GM23338 (cell line): Measurements from ENCODE around the gene SRGAP1. TPM values are rescaled to one million over a fixed set of nuclear protein-coding genes. Genes with fewer than 3 reads are reported as not detected.

Experiments used
- ATAC-seq: fragments of 200-7000 bp; cut with Tn5 transposase; 3 replicates; pipeline ENCODE4 v1.9.1; 2020
- DNase-seq: peaks from one replicate; pipeline ENCODE4 v3.0.0-alpha.2; 2015; ENCODE audit warnings: low spot score
- H2AFZ ChIP-seq: fragments of 200-600 bp; sonication (generic); 2 replicates; pipeline ENCODE4 v1.8.0; 2016; ENCODE audit warnings: antibody characterized with exemption, mild to moderate bottlenecking, moderate library complexity
- H3F3A ChIP-seq: fragments of 200-600 bp; sonication (generic); replicated peaks from 2 replicates; pipeline ENCODE4 v1.8.0; 2017; ENCODE audit warnings: antibody characterized with exemption, mixed run types, low read depth
- H3K27ac ChIP-seq: fragments of 200-600 bp; sonication (generic); 2 replicates; pipeline ENCODE4 v1.6.1; 2016; ENCODE audit warnings: low read depth
- H3K27me3 ChIP-seq: fragments of 200-600 bp; sonication (generic); 2 replicates; pipeline ENCODE4 v1.8.0; 2016; ENCODE audit warnings: mild to moderate bottlenecking, mixed run types, moderate library complexity; ENCODE audit not compliant: insufficient read depth
- H3K36me3 ChIP-seq: fragments of 200-600 bp; sonication (generic); 2 replicates; pipeline ENCODE4 v1.8.0; 2016; ENCODE audit warnings: mild to moderate bottlenecking; ENCODE audit not compliant: insufficient read depth
- H3K4me1 ChIP-seq: fragments of 200-600 bp; sonication (generic); 2 replicates; pipeline ENCODE4 v1.8.0; 2016; ENCODE audit warnings: mild to moderate bottlenecking, moderate library complexity; ENCODE audit not compliant: insufficient read depth
- H3K4me2 ChIP-seq: fragments of 200-600 bp; sonication (generic); 2 replicates; pipeline ENCODE4 v1.7.1; 2017; ENCODE audit warnings: mixed run types
- H3K4me3 ChIP-seq: fragments of 200-600 bp; sonication (generic); 2 replicates; pipeline ENCODE4 v1.6.1; 2016; ENCODE audit warnings: mixed run types
- H3K79me2 ChIP-seq: fragments of 200-600 bp; sonication (generic); replicated peaks from 2 replicates; pipeline ENCODE4 v1.8.0; 2017; ENCODE audit warnings: mild to moderate bottlenecking; ENCODE audit not compliant: insufficient read depth
- H3K9me2 ChIP-seq: fragments of 200-600 bp; sonication (generic); 2 replicates; pipeline ENCODE4 v1.8.0; 2017; ENCODE audit not compliant: insufficient read depth
- H4K20me1 ChIP-seq: fragments of 200-600 bp; sonication (generic); replicated peaks from 2 replicates; pipeline ENCODE4 v1.8.0; 2017; ENCODE audit warnings: mild to moderate bottlenecking; ENCODE audit not compliant: insufficient read depth
- H3K27ac Mint-ChIP-seq: 2 replicates; pipeline ENCODE4 v1.8.0; 2020; ENCODE audit warnings: inconsistent platforms, mild to moderate bottlenecking, moderate library complexity, mixed read lengths
- H3K27me3 Mint-ChIP-seq: 3 replicates; pipeline ENCODE4 v1.8.0; 2022; ENCODE audit warnings: low read depth, mild to moderate bottlenecking, moderate library complexity, mixed read lengths, inconsistent platforms; ENCODE audit not compliant: insufficient read depth, poor library complexity
- H3K36me3 Mint-ChIP-seq: 3 replicates; pipeline ENCODE4 v1.8.0; 2021; ENCODE audit warnings: low read depth, mild to moderate bottlenecking, inconsistent platforms, moderate library complexity, mixed read lengths
- H3K4me1 Mint-ChIP-seq: 3 replicates; pipeline ENCODE4 v1.8.0; 2020; ENCODE audit warnings: mild to moderate bottlenecking, inconsistent platforms, mixed read lengths
- H3K4me3 Mint-ChIP-seq: 3 replicates; pipeline ENCODE4 v1.8.0; 2021; ENCODE audit warnings: moderate library complexity, mild to moderate bottlenecking, inconsistent platforms, mixed read lengths
- H3K9me3 Mint-ChIP-seq: 3 replicates; pipeline ENCODE4 v1.8.0; 2020; ENCODE audit warnings: moderate library complexity, mild to moderate bottlenecking, inconsistent platforms, mixed read lengths
- polyA plus RNA-seq: library from polyadenylated mRNA; unstranded; fragments of >200 nt; fragmentation: Nextera tagmentation; extraction: Ambion mirVana; gene quantifications from 2 replicates; pipeline ENCODE4 v1.2.1, GENCODE V29; 2016
- total RNA-seq: library from RNA; depleted of rRNA; stranded (reverse); fragments of >200 nt; shearing (Covaris generic); gene quantifications from 2 replicates; pipeline ENCODE4 v1.2.3, GENCODE V29; 2014
- TF ChIP-seq, protein P1 (sequence below): fragments of 250-450 bp; sonication (Bioruptor Pico); IDR thresholded peaks from 2 replicates; pipeline ENCODE4 v1.5.0; 2020; ENCODE audit warnings: mild to moderate bottlenecking, moderate library complexity
- TF ChIP-seq, protein P2 (sequence below), 2 experiments: fragments of 200-600 bp in 1 of 2; sonication (generic) in 1 of 2; conservative IDR thresholded peaks; 2 replicates each; pipeline versions ENCODE4 v1.5.1 to v1.6.1; 2016 to 2017; ENCODE audit warnings: antibody characterized with exemption in 2 of 2, low read depth in 2 of 2, mild to moderate bottlenecking in 2 of 2, moderate library complexity in 1 of 2

SRGAP1 gene
- total and polyA plus RNA-seq, 2 experiments from 2014 or later, result 6.1 to 8.1 TPM

DNA sequence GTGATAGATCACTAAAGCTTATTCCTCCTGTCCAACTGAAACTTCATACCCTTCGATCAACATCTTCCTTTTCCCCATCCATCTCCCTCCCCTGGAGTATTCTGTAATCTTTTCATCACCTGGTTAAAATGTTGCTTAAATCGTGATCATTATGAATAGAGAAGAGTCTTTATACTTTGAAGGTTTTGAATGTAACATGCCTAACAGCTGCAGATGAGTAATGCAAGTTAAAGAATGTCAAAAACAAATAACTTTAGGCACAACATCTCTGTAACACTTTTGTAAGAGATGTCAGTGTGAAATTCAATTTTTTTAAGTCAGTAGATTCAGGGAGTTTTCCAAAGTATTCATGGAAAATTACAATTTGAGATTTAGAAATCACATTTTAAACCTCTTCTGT, 39.8 kb upstream of the SRGAP1 start (continued):
- TF ChIP-seq, protein P1, sequence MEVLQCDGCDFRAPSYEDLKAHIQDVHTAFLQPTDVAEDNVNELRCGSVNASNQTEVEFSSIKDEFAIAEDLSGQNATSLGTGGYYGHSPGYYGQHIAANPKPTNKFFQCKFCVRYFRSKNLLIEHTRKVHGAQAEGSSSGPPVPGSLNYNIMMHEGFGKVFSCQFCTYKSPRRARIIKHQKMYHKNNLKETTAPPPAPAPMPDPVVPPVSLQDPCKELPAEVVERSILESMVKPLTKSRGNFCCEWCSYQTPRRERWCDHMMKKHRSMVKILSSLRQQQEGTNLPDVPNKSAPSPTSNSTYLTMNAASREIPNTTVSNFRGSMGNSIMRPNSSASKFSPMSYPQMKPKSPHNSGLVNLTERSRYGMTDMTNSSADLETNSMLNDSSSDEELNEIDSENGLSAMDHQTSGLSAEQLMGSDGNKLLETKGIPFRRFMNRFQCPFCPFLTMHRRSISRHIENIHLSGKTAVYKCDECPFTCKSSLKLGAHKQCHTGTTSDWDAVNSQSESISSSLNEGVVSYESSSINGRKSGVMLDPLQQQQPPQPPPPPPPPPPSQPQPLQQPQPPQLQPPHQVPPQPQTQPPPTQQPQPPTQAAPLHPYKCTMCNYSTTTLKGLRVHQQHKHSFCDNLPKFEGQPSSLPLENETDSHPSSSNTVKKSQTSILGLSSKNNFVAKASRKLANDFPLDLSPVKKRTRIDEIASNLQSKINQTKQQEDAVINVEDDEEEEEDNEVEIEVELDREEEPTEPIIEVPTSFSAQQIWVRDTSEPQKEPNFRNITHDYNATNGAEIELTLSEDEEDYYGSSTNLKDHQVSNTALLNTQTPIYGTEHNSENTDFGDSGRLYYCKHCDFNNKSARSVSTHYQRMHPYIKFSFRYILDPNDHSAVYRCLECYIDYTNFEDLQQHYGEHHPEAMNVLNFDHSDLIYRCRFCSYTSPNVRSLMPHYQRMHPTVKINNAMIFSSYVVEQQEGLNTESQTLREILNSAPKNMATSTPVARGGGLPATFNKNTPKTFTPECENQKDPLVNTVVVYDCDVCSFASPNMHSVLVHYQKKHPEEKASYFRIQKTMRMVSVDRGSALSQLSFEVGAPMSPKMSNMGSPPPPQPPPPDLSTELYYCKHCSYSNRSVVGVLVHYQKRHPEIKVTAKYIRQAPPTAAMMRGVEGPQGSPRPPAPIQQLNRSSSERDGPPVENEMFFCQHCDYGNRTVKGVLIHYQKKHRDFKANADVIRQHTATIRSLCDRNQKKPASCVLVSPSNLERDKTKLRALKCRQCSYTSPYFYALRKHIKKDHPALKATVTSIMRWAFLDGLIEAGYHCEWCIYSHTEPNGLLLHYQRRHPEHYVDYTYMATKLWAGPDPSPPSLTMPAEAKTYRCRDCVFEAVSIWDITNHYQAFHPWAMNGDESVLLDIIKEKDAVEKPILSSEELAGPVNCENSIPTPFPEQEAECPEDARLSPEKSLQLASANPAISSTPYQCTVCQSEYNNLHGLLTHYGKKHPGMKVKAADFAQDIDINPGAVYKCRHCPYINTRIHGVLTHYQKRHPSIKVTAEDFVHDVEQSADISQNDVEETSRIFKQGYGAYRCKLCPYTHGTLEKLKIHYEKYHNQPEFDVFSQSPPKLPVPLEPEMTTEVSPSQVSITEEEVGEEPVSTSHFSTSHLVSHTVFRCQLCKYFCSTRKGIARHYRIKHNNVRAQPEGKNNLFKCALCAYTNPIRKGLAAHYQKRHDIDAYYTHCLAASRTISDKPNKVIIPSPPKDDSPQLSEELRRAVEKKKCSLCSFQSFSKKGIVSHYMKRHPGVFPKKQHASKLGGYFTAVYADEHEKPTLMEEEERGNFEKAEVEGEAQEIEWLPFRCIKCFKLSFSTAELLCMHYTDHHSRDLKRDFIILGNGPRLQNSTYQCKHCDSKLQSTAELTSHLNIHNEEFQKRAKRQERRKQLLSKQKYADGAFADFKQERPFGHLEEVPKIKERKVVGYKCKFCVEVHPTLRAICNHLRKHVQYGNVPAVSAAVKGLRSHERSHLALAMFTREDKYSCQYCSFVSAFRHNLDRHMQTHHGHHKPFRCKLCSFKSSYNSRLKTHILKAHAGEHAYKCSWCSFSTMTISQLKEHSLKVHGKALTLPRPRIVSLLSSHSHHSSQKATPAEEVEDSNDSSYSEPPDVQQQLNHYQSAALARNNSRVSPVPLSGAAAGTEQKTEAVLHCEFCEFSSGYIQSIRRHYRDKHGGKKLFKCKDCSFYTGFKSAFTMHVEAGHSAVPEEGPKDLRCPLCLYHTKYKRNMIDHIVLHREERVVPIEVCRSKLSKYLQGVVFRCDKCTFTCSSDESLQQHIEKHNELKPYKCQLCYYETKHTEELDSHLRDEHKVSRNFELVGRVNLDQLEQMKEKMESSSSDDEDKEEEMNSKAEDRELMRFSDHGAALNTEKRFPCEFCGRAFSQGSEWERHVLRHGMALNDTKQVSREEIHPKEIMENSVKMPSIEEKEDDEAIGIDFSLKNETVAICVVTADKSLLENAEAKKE, result no peak
- TF ChIP-seq, protein P2, sequence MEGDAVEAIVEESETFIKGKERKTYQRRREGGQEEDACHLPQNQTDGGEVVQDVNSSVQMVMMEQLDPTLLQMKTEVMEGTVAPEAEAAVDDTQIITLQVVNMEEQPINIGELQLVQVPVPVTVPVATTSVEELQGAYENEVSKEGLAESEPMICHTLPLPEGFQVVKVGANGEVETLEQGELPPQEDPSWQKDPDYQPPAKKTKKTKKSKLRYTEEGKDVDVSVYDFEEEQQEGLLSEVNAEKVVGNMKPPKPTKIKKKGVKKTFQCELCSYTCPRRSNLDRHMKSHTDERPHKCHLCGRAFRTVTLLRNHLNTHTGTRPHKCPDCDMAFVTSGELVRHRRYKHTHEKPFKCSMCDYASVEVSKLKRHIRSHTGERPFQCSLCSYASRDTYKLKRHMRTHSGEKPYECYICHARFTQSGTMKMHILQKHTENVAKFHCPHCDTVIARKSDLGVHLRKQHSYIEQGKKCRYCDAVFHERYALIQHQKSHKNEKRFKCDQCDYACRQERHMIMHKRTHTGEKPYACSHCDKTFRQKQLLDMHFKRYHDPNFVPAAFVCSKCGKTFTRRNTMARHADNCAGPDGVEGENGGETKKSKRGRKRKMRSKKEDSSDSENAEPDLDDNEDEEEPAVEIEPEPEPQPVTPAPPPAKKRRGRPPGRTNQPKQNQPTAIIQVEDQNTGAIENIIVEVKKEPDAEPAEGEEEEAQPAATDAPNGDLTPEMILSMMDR (conservative IDR thresholded peaks at IDR 0.05; ENCODE audit: low read depth in 2 of 2), result no peak

DNA sequence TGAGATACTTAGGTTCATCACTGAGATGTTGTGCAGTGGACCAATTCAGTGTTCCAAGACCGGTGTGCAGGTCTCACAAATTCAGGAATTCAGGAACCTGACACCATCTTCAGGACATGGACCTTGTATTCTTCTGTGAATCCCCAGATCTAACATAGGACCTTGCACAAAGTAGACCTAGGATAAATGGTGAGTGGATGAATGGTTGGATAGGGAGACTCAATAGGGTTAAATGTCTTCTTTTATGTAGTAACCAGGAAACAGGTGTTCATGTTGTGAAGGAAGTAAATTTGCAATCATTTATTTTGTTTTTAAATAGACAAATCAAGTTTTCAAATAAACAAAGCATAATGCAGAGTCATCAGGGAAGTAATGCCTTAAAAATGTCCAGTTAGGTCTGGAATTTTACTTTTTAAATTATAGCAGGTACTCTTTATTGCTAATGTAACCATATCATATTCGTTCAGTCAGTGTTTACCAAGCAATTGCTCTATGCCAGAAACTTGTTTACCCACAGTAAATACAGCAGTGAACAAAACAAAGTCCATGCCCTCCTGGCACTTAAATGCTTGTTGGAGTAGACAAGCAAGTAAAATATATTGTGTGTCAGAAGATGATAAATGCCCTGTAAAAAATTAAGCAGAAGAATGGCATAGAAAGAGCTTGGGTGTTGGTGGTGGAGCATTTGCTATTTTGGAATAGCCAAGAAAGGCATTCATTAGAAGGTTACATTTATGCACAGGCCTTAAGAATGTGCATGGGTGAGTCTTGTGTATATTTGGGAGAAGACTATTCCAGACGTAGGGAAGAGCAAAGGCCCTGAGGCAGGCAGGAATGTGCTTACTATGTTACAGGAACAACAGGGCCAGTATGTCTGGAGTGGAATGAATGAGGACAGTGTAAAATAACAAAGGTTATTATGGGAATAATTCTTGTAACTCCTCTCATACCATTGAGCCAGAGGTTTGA, 38.5 kb upstream of the SRGAP1 start:
- no peaks in the 10 kb centered on the region for H3K4me1 ChIP-seq
- H3K27ac ChIP-seq, result no peak overlapping the region
- DNase-seq (no peak), ATAC-seq (no peak)
- no peaks in the 10 kb centered on the region for H3K27me3 Mint-ChIP-seq
- no peak overlapping the region for H3K4me3 Mint-ChIP-seq
- H3F3A ChIP-seq, result no peaks in the 10 kb centered on the region
- no peaks in the 10 kb centered on the region for H3K9me3 Mint-ChIP-seq
- H3K4me2 ChIP-seq, result no peak overlapping the region
- H3K36me3 Mint-ChIP-seq, result no peaks in the 10 kb centered on the region; the same call in 2 of the 3 replicates
- H3K27me3 ChIP-seq, result no peaks in the 10 kb centered on the region
- 0 out of 2 replicates have a peak, but pooled peaks cover 3% of the 10 kb centered on the region for H3K36me3 ChIP-seq
- H3K4me1 Mint-ChIP-seq, result no peaks in the 10 kb centered on the region
- no peak overlapping the region for H3K27ac Mint-ChIP-seq
- H3K9me2 ChIP-seq, result no peaks in the 10 kb centered on the region
- no peak overlapping the region for H3K4me3 ChIP-seq
- no peak overlapping the region for H2AFZ ChIP-seq
- 0 out of 2 replicates have a peak, but pooled peaks cover 4% of the 10 kb centered on the region for H4K20me1 ChIP-seq
- no peaks in the 10 kb centered on the region for H3K79me2 ChIP-seq
- TF ChIP-seq, protein P1, result no peak
